OCI-LY7 (cell line): ENCODE results near the gene PLA2G4E. TPM values are rescaled to one million over a fixed set of nuclear protein-coding genes. Genes with fewer than 3 reads are reported as not detected.

Experiments used
- BruUV-seq: library from RNA; stranded (reverse); fragments of 400-500 nt; replicated peaks from 2 replicates; lab custom pipeline; 2021; lab: Mats Ljungman, UMichigan
- CTCF ChIA-PET: fragments of 300-600 bp; sonication (Branson Sonifier 250); formaldehyde crosslinking; loops from one replicate; lab custom pipeline; 2022; ENCODE audit warnings: antibody characterized with exemption; ENCODE audit not compliant: unreplicated experiment; lab: Charles Lee
- POLR2A ChIA-PET: fragments of 300-600 bp; sonication (Branson Sonifier 250); formaldehyde crosslinking; loops from one replicate; lab custom pipeline; 2022; ENCODE audit warnings: antibody characterized with exemption; lab: Charles Lee
- DNase-seq: peaks from one replicate; pipeline ENCODE4 v3.0.0-alpha.2; 2015; ENCODE audit warnings: low spot score
- H2AFZ ChIP-seq: fragments of 200-600 bp; sonication (generic), shearing (Covaris generic); 2 replicates; pipeline ENCODE4 v1.6.1; 2014; ENCODE audit warnings: mild to moderate bottlenecking, antibody characterized with exemption, low read length, moderate library complexity
- H3K27ac ChIP-seq: fragments of 200-600 bp; sonication (generic); 2 replicates; pipeline ENCODE4 v1.5.1; 2014; ENCODE audit warnings: mixed run types, low read depth, mild to moderate bottlenecking, moderate library complexity, low read length, inconsistent platforms; ENCODE audit not compliant: poor library complexity, severe bottlenecking
- H3K36me3 ChIP-seq: fragments of 200-600 bp; sonication (generic); 2 replicates; pipeline ENCODE4 v1.6.1; 2014; ENCODE audit warnings: mild to moderate bottlenecking, antibody characterized with exemption, low read length, moderate library complexity, mixed read lengths; ENCODE audit not compliant: insufficient read depth
- H3K4me1 ChIP-seq: fragments of 200-600 bp; sonication (generic); 2 replicates; pipeline ENCODE4 v1.5.1; 2014; ENCODE audit warnings: mild to moderate bottlenecking, low read length; ENCODE audit not compliant: insufficient read depth, poor library complexity, severe bottlenecking
- H3K4me2 ChIP-seq: fragments of 200-600 bp; sonication (generic); 2 replicates; pipeline ENCODE4 v1.6.1; 2014; ENCODE audit warnings: mild to moderate bottlenecking, low read length
- H3K4me3 ChIP-seq: fragments of 200-600 bp; sonication (generic); 2 replicates; pipeline ENCODE4 v1.5.1; 2014; ENCODE audit warnings: mild to moderate bottlenecking, low read depth, low read length; ENCODE audit not compliant: poor library complexity, severe bottlenecking
- H3K79me2 ChIP-seq: fragments of 200-600 bp; sonication (generic); 2 replicates; pipeline ENCODE4 v1.6.1; 2016; ENCODE audit warnings: low read depth, mild to moderate bottlenecking, low read length, moderate library complexity, mixed read lengths; ENCODE audit not compliant: insufficient read depth
- H3K9me2 ChIP-seq: fragments of 200-600 bp; sonication (generic); 2 replicates; pipeline ENCODE4 v1.6.1; 2016; ENCODE audit warnings: mild to moderate bottlenecking, low read length, mixed read lengths; ENCODE audit not compliant: insufficient read depth
- H3K9me3 ChIP-seq: fragments of 200-600 bp; sonication (generic); 2 replicates; pipeline ENCODE4 v1.6.1; 2014; ENCODE audit warnings: mild to moderate bottlenecking, mixed run types, low read length, mixed read lengths
- H4K20me1 ChIP-seq: fragments of 200-600 bp; sonication (generic); 2 replicates; pipeline ENCODE4 v1.6.1; 2014; ENCODE audit warnings: mild to moderate bottlenecking, antibody characterized with exemption, low read length, moderate library complexity, mixed read lengths; ENCODE audit not compliant: insufficient read depth
- EZH2phosphoT487 ChIP-seq: fragments of 200-600 bp; sonication (generic); IDR thresholded peaks from 2 replicates; pipeline ENCODE4 v1.6.1; 2018; ENCODE audit warnings: low read depth, borderline replicate concordance, mild to moderate bottlenecking, mixed run types, antibody characterized with exemption, low read length, moderate library complexity, mixed read lengths
- intact Hi-C: fragments of 100-400 bp; cut with micrococcal nuclease; formaldehyde crosslinking; loops from one replicate; pipeline ENCODE4 v1.10.0; 2022; ENCODE audit not compliant: unreplicated experiment
- total RNA-seq, 2 experiments: library from RNA; depleted of rRNA in 1 of 2; stranded (reverse); fragments of >200 nt in 1 of 2; shearing (Covaris generic) in 1 of 2; gene quantifications; 2 replicates each; pipeline ENCODE4 v1.2.3, GENCODE V29; 2014 to 2022
- TF ChIP-seq, protein P1 (sequence below): fragments of 200-600 bp; sonication (generic); conservative IDR thresholded peaks from 2 replicates; pipeline ENCODE4 v1.5.1; 2014; ENCODE audit warnings: mild to moderate bottlenecking, antibody characterized with exemption, low read length, moderate library complexity, mixed read lengths

PLA2G4E gene
- total RNA-seq, 2 experiments from 2014 or later = not detected

DNA sequence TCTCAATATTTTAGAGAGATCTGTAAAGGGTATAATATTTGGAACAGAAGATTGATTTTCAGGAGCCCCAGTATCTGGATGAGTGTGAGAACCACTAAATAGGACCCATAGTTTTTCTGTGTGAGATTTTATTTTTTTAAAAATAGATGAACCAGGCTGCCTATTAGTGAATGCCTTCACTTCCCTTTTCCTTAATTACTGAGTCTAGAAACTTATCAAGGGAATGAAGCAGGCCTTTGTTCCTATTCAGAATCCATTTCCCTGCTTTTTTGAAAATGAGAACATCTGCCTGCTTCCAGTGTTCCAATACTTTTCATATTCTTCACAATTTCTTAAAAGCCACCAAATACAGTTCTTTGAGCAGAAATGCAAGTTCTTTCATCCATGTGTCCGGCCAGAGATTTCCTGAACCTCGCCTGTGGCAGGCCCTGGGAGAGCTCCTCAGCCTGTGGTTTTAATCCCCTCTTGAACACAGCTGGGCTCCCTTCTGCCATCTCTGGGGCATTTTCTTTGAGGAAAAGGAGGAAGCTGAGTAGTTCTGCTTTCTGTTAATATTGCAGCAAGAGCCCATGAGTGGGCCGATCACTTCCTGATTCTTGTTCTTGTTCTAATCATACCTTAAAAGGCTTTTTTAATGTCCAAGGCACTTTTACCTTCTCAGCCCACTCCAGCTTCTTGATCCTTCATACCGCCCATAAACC lies 53.2 kb downstream of the PLA2G4E start:
- ChIA-PET CTCF (no interaction called here), POLR2A (interaction anchor here (0.6 to 1.2 kb wide), 3 partner anchors 27 to 526 kb away, joined by 3 read pairs; no protein-coding TSS in a partner anchor)
- peaks cover 43% of the 10 kb centered on the region for H3K4me1 ChIP-seq
- TF ChIP-seq, protein P1, sequence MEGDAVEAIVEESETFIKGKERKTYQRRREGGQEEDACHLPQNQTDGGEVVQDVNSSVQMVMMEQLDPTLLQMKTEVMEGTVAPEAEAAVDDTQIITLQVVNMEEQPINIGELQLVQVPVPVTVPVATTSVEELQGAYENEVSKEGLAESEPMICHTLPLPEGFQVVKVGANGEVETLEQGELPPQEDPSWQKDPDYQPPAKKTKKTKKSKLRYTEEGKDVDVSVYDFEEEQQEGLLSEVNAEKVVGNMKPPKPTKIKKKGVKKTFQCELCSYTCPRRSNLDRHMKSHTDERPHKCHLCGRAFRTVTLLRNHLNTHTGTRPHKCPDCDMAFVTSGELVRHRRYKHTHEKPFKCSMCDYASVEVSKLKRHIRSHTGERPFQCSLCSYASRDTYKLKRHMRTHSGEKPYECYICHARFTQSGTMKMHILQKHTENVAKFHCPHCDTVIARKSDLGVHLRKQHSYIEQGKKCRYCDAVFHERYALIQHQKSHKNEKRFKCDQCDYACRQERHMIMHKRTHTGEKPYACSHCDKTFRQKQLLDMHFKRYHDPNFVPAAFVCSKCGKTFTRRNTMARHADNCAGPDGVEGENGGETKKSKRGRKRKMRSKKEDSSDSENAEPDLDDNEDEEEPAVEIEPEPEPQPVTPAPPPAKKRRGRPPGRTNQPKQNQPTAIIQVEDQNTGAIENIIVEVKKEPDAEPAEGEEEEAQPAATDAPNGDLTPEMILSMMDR = no peak
- TF ChIP-seq EZH2phosphoT487 = no peak
- H3K9me3 ChIP-seq = no peaks in the 10 kb centered on the region
- no TSS peak for BruUV-seq
- peak overlapping the region; percentile 97 for H3K4me2 ChIP-seq
- H3K36me3 ChIP-seq = no peaks in the 10 kb centered on the region
- no peak overlapping the region; the same call in 1 of the 2 replicates for H2AFZ ChIP-seq
- peaks cover 50% of the 10 kb centered on the region for H3K79me2 ChIP-seq
- intact Hi-C loops = no loop called here
- peak; percentile 80 for DNase-seq
- peak overlapping the region; percentile 88 for H3K27ac ChIP-seq
- H4K20me1 ChIP-seq = no peaks in the 10 kb centered on the region
- H3K9me2 ChIP-seq = no peaks in the 10 kb centered on the region
- peak overlapping the region; percentile 48 for H3K4me3 ChIP-seq

GRCh38 chr15:41966920-41967465 lies 53.8 kb downstream of the PLA2G4E start:
- peaks cover 43% of the 10 kb centered on the region for H3K4me1 ChIP-seq
- CTCF ChIA-PET = no interaction called here
- TF ChIP-seq EZH2phosphoT487 = no peak
- TF ChIP-seq, protein P1 = no peak
- no TSS peak for BruUV-seq
- intact Hi-C loops = no loop called here
- H3K4me3 ChIP-seq = no peak overlapping the region
- peaks cover 50% of the 10 kb centered on the region for H3K79me2 ChIP-seq
- no peaks in the 10 kb centered on the region for H3K9me2 ChIP-seq
- POLR2A ChIA-PET = interaction anchor here (0.6 kb wide), 1 partner anchor 472 kb away, joined by 3 read pairs; no protein-coding TSS in a partner anchor
- peak overlapping the region; percentile 97 for H3K4me2 ChIP-seq
- H3K27ac ChIP-seq = peak overlapping the region; percentile 88
- peaks cover 4% of the 10 kb centered on the region; the same call in 1 of the 2 replicates for H3K36me3 ChIP-seq
- no peak overlapping the region for H2AFZ ChIP-seq
- no peaks in the 10 kb centered on the region for H4K20me1 ChIP-seq
- H3K9me3 ChIP-seq = peaks cover 4% of the 10 kb centered on the region; the same call in 1 of the 2 replicates
- no peak for DNase-seq
